GM23338 (cell line): ENCODE measurements around the gene CTNNA3. TPM values are rescaled to one million over a fixed set of nuclear protein-coding genes. Genes with fewer than 3 reads are reported as not detected.

Experiments
- ATAC-seq: fragments of 200-7000 bp; cut with Tn5 transposase; 3 replicates; pipeline ENCODE4 v1.9.1; 2020
- DNase-seq: peaks from one replicate; pipeline ENCODE4 v3.0.0-alpha.2; 2015; ENCODE audit warnings: low spot score
- H2AFZ ChIP-seq: fragments of 200-600 bp; sonication (generic); 2 replicates; pipeline ENCODE4 v1.8.0; 2016; ENCODE audit warnings: antibody characterized with exemption, mild to moderate bottlenecking, moderate library complexity
- H3F3A ChIP-seq: fragments of 200-600 bp; sonication (generic); replicated peaks from 2 replicates; pipeline ENCODE4 v1.8.0; 2017; ENCODE audit warnings: antibody characterized with exemption, mixed run types, low read depth
- H3K27ac ChIP-seq: fragments of 200-600 bp; sonication (generic); 2 replicates; pipeline ENCODE4 v1.6.1; 2016; ENCODE audit warnings: low read depth
- H3K27me3 ChIP-seq: fragments of 200-600 bp; sonication (generic); 2 replicates; pipeline ENCODE4 v1.8.0; 2016; ENCODE audit warnings: mild to moderate bottlenecking, mixed run types, moderate library complexity; ENCODE audit not compliant: insufficient read depth
- H3K36me3 ChIP-seq: fragments of 200-600 bp; sonication (generic); 2 replicates; pipeline ENCODE4 v1.8.0; 2016; ENCODE audit warnings: mild to moderate bottlenecking; ENCODE audit not compliant: insufficient read depth
- H3K4me1 ChIP-seq: fragments of 200-600 bp; sonication (generic); 2 replicates; pipeline ENCODE4 v1.8.0; 2016; ENCODE audit warnings: mild to moderate bottlenecking, moderate library complexity; ENCODE audit not compliant: insufficient read depth
- H3K4me2 ChIP-seq: fragments of 200-600 bp; sonication (generic); 2 replicates; pipeline ENCODE4 v1.7.1; 2017; ENCODE audit warnings: mixed run types
- H3K4me3 ChIP-seq: fragments of 200-600 bp; sonication (generic); 2 replicates; pipeline ENCODE4 v1.6.1; 2016; ENCODE audit warnings: mixed run types
- H3K79me2 ChIP-seq: fragments of 200-600 bp; sonication (generic); replicated peaks from 2 replicates; pipeline ENCODE4 v1.8.0; 2017; ENCODE audit warnings: mild to moderate bottlenecking; ENCODE audit not compliant: insufficient read depth
- H3K9me2 ChIP-seq: fragments of 200-600 bp; sonication (generic); 2 replicates; pipeline ENCODE4 v1.8.0; 2017; ENCODE audit not compliant: insufficient read depth
- H4K20me1 ChIP-seq: fragments of 200-600 bp; sonication (generic); replicated peaks from 2 replicates; pipeline ENCODE4 v1.8.0; 2017; ENCODE audit warnings: mild to moderate bottlenecking; ENCODE audit not compliant: insufficient read depth
- H3K27ac Mint-ChIP-seq: 2 replicates; pipeline ENCODE4 v1.8.0; 2020; ENCODE audit warnings: inconsistent platforms, mild to moderate bottlenecking, moderate library complexity, mixed read lengths
- H3K27me3 Mint-ChIP-seq: 3 replicates; pipeline ENCODE4 v1.8.0; 2022; ENCODE audit warnings: low read depth, mild to moderate bottlenecking, moderate library complexity, mixed read lengths, inconsistent platforms; ENCODE audit not compliant: insufficient read depth, poor library complexity
- H3K36me3 Mint-ChIP-seq: 3 replicates; pipeline ENCODE4 v1.8.0; 2021; ENCODE audit warnings: low read depth, mild to moderate bottlenecking, inconsistent platforms, moderate library complexity, mixed read lengths
- H3K4me1 Mint-ChIP-seq: 3 replicates; pipeline ENCODE4 v1.8.0; 2020; ENCODE audit warnings: mild to moderate bottlenecking, inconsistent platforms, mixed read lengths
- H3K4me3 Mint-ChIP-seq: 3 replicates; pipeline ENCODE4 v1.8.0; 2021; ENCODE audit warnings: moderate library complexity, mild to moderate bottlenecking, inconsistent platforms, mixed read lengths
- H3K9me3 Mint-ChIP-seq: 3 replicates; pipeline ENCODE4 v1.8.0; 2020; ENCODE audit warnings: moderate library complexity, mild to moderate bottlenecking, inconsistent platforms, mixed read lengths
- CREB1 ChIP-seq: fragments of 250-450 bp; sonication (Bioruptor Pico); IDR thresholded peaks from 2 replicates; pipeline ENCODE4 v1.5.0; 2020; ENCODE audit warnings: low read depth, mild to moderate bottlenecking, moderate library complexity
- JUNB ChIP-seq: IDR thresholded peaks from one replicate; pipeline ENCODE4 v1.6.1; 2016; ENCODE audit warnings: antibody characterized with exemption; ENCODE audit not compliant: unreplicated experiment
- NANOG ChIP-seq: IDR thresholded peaks from 2 replicates; pipeline ENCODE4 v1.6.1; 2016; ENCODE audit warnings: antibody characterized with exemption, borderline replicate concordance
- POLR2AphosphoS5 ChIP-seq: IDR thresholded peaks from 2 replicates; pipeline ENCODE4 v1.6.1; 2016; ENCODE audit warnings: antibody characterized with exemption, low read depth
- polyA plus RNA-seq: library from polyadenylated mRNA; unstranded; fragments of >200 nt; fragmentation: Nextera tagmentation; extraction: Ambion mirVana; gene quantifications from 2 replicates; pipeline ENCODE4 v1.2.1, GENCODE V29; 2016
- total RNA-seq: library from RNA; depleted of rRNA; stranded (reverse); fragments of >200 nt; shearing (Covaris generic); gene quantifications from 2 replicates; pipeline ENCODE4 v1.2.3, GENCODE V29; 2014
- TF ChIP-seq, protein P1 (sequence below): IDR thresholded peaks from one replicate; pipeline ENCODE4 v1.6.1; 2018; ENCODE audit warnings: antibody characterized with exemption; ENCODE audit not compliant: unreplicated experiment
- TF ChIP-seq, protein P2 (sequence below), 2 experiments: fragments of 200-600 bp in 1 of 2; sonication (generic) in 1 of 2; conservative IDR thresholded peaks; 2 replicates each; pipeline versions ENCODE4 v1.5.1 to v1.6.1; 2016 to 2017; ENCODE audit warnings: antibody characterized with exemption in 2 of 2, low read depth in 2 of 2, mild to moderate bottlenecking in 2 of 2, moderate library complexity in 1 of 2

CTNNA3 gene
- total and polyA plus RNA-seq, 2 experiments from 2014 or later, result 0.71 to 3.3 TPM

DNA sequence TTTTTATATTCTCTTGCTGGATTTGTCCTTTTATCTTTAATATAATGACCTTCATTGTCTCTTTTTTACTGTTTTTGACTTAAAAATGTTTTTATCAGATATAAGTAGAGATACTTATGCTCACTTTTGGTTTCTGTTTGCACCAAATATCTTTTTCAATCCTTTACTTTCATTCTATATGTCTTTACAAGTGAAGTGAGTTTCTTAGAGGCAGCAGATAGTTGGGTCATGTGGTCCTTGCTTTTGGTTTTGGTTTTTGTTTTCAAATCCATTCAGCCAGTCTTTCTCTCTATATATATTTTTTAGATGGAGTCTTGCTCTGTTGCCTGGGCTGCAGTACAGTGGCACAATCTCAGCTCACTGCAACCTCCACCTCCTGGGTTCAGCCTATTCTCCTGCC lies 1702.5 kb downstream of the CTNNA3 start:
- H3F3A ChIP-seq, result no peaks in the 10 kb centered on the region
- no peak overlapping the region for H2AFZ ChIP-seq
- Mint-ChIP-seq H3K36me3 (no peaks in the 10 kb centered on the region), H3K9me3 (no peaks in the 10 kb centered on the region), H3K4me3 (no peak overlapping the region), H3K27me3 (no peaks in the 10 kb centered on the region), H3K4me1 (no peaks in the 10 kb centered on the region), H3K27ac (no peak overlapping the region)
- H3K36me3 ChIP-seq, result no peaks in the 10 kb centered on the region
- no peaks in the 10 kb centered on the region for H3K79me2 ChIP-seq
- no peak for TF ChIP-seq JUNB
- no peaks in the 10 kb centered on the region for H3K27me3 ChIP-seq
- H3K4me1 ChIP-seq, result no peaks in the 10 kb centered on the region
- no peak overlapping the region for H3K27ac ChIP-seq
- H3K4me2 ChIP-seq, result no peak overlapping the region
- no peak overlapping the region for H3K4me3 ChIP-seq
- ATAC-seq (no peak), DNase-seq (no peak)
- no peaks in the 10 kb centered on the region for H4K20me1 ChIP-seq
- H3K9me2 ChIP-seq, result no peaks in the 10 kb centered on the region

DNA sequence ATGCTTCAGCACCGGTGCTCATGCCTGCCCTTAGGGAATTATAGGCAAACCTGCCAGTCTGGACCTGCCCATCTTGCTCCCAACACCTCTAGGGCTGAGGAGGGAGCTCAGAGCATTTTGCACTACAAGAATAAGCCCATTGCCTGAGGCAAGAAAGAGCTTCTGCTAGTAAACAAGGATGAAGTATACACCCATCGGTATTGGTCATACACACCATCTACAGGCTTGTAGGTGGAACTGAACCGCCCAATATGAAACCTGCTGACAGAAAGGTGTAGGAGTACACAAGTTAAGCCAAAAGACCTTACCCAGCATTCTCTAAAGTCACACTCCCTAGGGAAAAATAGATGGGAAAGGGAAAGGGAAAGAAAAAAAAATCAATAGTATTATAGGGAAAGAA lies 1727.1 kb downstream of the CTNNA3 start:
- Histone ChIP-seq H3K4me1 (no peaks in the 10 kb centered on the region), H3K4me2 (no peak overlapping the region), H3K9me2 (no peaks in the 10 kb centered on the region; the same call in 1 of the 2 replicates), H3F3A (no peaks in the 10 kb centered on the region), H3K79me2 (no peaks in the 10 kb centered on the region), H3K4me3 (no peak overlapping the region), H3K36me3 (no peaks in the 10 kb centered on the region), H2AFZ (no peak overlapping the region), H3K27ac (no peak overlapping the region), H4K20me1 (no peaks in the 10 kb centered on the region), H3K27me3 (no peaks in the 10 kb centered on the region)
- TF ChIP-seq CREB1 (CRISPR knock-in tag), result no peak
- TF ChIP-seq, protein P1, sequence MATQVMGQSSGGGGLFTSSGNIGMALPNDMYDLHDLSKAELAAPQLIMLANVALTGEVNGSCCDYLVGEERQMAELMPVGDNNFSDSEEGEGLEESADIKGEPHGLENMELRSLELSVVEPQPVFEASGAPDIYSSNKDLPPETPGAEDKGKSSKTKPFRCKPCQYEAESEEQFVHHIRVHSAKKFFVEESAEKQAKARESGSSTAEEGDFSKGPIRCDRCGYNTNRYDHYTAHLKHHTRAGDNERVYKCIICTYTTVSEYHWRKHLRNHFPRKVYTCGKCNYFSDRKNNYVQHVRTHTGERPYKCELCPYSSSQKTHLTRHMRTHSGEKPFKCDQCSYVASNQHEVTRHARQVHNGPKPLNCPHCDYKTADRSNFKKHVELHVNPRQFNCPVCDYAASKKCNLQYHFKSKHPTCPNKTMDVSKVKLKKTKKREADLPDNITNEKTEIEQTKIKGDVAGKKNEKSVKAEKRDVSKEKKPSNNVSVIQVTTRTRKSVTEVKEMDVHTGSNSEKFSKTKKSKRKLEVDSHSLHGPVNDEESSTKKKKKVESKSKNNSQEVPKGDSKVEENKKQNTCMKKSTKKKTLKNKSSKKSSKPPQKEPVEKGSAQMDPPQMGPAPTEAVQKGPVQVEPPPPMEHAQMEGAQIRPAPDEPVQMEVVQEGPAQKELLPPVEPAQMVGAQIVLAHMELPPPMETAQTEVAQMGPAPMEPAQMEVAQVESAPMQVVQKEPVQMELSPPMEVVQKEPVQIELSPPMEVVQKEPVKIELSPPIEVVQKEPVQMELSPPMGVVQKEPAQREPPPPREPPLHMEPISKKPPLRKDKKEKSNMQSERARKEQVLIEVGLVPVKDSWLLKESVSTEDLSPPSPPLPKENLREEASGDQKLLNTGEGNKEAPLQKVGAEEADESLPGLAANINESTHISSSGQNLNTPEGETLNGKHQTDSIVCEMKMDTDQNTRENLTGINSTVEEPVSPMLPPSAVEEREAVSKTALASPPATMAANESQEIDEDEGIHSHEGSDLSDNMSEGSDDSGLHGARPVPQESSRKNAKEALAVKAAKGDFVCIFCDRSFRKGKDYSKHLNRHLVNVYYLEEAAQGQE, result no peak
- TF ChIP-seq POLR2AphosphoS5, result no peak
- TF ChIP-seq, protein P2, sequence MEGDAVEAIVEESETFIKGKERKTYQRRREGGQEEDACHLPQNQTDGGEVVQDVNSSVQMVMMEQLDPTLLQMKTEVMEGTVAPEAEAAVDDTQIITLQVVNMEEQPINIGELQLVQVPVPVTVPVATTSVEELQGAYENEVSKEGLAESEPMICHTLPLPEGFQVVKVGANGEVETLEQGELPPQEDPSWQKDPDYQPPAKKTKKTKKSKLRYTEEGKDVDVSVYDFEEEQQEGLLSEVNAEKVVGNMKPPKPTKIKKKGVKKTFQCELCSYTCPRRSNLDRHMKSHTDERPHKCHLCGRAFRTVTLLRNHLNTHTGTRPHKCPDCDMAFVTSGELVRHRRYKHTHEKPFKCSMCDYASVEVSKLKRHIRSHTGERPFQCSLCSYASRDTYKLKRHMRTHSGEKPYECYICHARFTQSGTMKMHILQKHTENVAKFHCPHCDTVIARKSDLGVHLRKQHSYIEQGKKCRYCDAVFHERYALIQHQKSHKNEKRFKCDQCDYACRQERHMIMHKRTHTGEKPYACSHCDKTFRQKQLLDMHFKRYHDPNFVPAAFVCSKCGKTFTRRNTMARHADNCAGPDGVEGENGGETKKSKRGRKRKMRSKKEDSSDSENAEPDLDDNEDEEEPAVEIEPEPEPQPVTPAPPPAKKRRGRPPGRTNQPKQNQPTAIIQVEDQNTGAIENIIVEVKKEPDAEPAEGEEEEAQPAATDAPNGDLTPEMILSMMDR (conservative IDR thresholded peaks at IDR 0.05; ENCODE audit: low read depth in 2 of 2), result peak in 1 of 2 experiments; percentile 17; a peak in 2 of 4 replicates
- no peak for TF ChIP-seq NANOG
- Mint-ChIP-seq H3K4me3 (no peak overlapping the region), H3K4me1 (no peaks in the 10 kb centered on the region), H3K27ac (no peak overlapping the region), H3K36me3 (no peaks in the 10 kb centered on the region), H3K27me3 (peaks cover 3% of the 10 kb centered on the region), H3K9me3 (peaks cover 2% of the 10 kb centered on the region; the same call in 1 of the 3 replicates)
- no peak for DNase-seq
- no peak for ATAC-seq
